ENCODE results near the gene CLRN1.

The CLRN1 gene

DNA sequence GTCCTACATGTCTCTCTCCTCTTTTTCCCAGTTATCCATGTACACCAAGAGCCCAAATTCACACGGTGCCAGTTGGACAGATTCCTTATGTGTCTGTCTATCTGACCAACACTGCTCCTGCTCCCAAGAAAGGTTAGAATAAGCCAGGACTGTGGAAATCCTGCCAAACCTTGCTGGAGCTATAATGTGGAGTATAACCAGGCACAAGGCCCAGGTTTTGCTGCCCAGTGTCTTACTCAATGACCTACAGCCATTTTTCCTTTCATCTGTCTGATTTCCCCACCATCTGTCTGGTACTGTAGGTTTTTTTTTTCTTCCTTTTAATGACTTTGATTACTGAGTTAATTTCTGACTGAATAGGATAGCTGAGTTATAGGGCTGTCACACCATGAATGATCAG is 40.8 kb downstream of the CLRN1 start:
- no peak for ATAC-seq
- no peak for TF ChIP-seq ARNTL (CRISPR knock-in tag; IDR thresholded peaks at IDR 0.05; ENCODE audit: borderline replicate concordance, low read depth)
- TF ChIP-seq GLIS3 (CRISPR knock-in tag; IDR thresholded peaks at IDR 0.05) = no peak

DNA sequence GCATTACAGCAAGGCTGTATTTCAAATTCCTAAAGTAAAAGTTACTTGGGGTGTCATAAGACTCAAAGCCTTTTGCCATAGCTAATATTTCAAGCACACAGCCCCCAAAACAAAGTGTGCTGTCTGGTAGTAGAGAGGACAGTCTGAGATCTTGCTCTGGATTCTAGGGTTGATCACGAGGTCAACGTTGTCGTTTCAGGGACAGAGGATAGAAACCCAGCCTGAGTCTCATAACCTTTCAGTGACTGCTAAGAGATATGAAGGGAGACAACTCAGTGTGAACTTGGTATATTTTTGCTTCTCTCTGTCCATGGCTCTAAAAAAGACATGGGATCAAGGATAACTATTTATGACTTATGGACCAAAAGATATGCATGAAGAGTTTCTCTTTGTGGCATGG is 41.7 kb downstream of the CLRN1 start:
- TF ChIP-seq ISL1 (CRISPR knock-in tag; IDR thresholded peaks at IDR 0.05) = no peak
- TF ChIP-seq SNAI2 (CRISPR knock-in tag; IDR thresholded peaks at IDR 0.05) = no peak
- TF ChIP-seq, protein P1, sequence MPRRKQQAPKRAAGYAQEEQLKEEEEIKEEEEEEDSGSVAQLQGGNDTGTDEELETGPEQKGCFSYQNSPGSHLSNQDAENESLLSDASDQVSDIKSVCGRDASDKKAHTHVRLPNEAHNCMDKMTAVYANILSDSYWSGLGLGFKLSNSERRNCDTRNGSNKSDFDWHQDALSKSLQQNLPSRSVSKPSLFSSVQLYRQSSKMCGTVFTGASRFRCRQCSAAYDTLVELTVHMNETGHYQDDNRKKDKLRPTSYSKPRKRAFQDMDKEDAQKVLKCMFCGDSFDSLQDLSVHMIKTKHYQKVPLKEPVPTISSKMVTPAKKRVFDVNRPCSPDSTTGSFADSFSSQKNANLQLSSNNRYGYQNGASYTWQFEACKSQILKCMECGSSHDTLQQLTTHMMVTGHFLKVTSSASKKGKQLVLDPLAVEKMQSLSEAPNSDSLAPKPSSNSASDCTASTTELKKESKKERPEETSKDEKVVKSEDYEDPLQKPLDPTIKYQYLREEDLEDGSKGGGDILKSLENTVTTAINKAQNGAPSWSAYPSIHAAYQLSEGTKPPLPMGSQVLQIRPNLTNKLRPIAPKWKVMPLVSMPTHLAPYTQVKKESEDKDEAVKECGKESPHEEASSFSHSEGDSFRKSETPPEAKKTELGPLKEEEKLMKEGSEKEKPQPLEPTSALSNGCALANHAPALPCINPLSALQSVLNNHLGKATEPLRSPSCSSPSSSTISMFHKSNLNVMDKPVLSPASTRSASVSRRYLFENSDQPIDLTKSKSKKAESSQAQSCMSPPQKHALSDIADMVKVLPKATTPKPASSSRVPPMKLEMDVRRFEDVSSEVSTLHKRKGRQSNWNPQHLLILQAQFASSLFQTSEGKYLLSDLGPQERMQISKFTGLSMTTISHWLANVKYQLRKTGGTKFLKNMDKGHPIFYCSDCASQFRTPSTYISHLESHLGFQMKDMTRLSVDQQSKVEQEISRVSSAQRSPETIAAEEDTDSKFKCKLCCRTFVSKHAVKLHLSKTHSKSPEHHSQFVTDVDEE (CRISPR knock-in tag; IDR thresholded peaks at IDR 0.05) = no peak
- TF ChIP-seq ZNF8 (CRISPR knock-in tag; IDR thresholded peaks at IDR 0.05) = no peak
- no peak for TF ChIP-seq ZC3H10 (CRISPR knock-in tag; IDR thresholded peaks at IDR 0.05)
- TF ChIP-seq BACH2 (CRISPR knock-in tag; IDR thresholded peaks at IDR 0.05; ENCODE audit: borderline replicate concordance) = no peak
- no peak for TF ChIP-seq RARB (CRISPR knock-in tag; IDR thresholded peaks at IDR 0.05)
- no peak for TF ChIP-seq GLIS3 (CRISPR knock-in tag; IDR thresholded peaks at IDR 0.05)
- TF ChIP-seq ESRRG (CRISPR knock-in tag; IDR thresholded peaks at IDR 0.05) = no peak
- TF ChIP-seq PPARA (CRISPR knock-in tag; IDR thresholded peaks at IDR 0.05; ENCODE audit: borderline replicate concordance) = no peak
- TF ChIP-seq, protein P2, sequence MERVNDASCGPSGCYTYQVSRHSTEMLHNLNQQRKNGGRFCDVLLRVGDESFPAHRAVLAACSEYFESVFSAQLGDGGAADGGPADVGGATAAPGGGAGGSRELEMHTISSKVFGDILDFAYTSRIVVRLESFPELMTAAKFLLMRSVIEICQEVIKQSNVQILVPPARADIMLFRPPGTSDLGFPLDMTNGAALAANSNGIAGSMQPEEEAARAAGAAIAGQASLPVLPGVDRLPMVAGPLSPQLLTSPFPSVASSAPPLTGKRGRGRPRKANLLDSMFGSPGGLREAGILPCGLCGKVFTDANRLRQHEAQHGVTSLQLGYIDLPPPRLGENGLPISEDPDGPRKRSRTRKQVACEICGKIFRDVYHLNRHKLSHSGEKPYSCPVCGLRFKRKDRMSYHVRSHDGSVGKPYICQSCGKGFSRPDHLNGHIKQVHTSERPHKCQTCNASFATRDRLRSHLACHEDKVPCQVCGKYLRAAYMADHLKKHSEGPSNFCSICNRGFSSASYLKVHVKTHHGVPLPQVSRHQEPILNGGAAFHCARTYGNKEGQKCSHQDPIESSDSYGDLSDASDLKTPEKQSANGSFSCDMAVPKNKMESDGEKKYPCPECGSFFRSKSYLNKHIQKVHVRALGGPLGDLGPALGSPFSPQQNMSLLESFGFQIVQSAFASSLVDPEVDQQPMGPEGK (CRISPR knock-in tag; IDR thresholded peaks at IDR 0.05; ENCODE audit: borderline replicate concordance) = no peak
- no peak for ATAC-seq

DNA sequence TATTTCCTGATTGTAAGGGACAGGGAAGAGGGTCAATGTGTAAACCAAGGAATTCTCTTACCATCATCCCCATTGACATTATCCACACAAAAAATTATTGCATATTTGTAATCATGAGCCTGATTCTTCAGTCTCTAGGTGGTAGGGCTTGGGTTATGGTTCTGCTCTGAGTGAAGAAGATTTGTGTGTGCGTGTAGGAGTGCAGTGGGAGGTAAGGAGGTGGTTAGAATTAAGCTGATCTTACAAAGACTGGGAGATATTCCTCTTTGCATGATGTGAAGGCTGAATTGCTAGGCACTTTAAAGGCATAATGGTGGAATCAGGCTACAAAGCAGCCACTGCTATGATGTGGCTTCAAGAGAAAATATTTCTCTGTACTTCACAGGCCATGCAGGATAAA is 44.3 kb downstream of the CLRN1 start:
- ATAC-seq = no peak
- no peak for TF ChIP-seq ISL1 (CRISPR knock-in tag; IDR thresholded peaks at IDR 0.05)
- TF ChIP-seq, protein P2 (CRISPR knock-in tag; IDR thresholded peaks at IDR 0.05; ENCODE audit: borderline replicate concordance) = no peak
- no peak for TF ChIP-seq ARNTL (CRISPR knock-in tag; IDR thresholded peaks at IDR 0.05; ENCODE audit: borderline replicate concordance, low read depth)
- TF ChIP-seq, protein P3, sequence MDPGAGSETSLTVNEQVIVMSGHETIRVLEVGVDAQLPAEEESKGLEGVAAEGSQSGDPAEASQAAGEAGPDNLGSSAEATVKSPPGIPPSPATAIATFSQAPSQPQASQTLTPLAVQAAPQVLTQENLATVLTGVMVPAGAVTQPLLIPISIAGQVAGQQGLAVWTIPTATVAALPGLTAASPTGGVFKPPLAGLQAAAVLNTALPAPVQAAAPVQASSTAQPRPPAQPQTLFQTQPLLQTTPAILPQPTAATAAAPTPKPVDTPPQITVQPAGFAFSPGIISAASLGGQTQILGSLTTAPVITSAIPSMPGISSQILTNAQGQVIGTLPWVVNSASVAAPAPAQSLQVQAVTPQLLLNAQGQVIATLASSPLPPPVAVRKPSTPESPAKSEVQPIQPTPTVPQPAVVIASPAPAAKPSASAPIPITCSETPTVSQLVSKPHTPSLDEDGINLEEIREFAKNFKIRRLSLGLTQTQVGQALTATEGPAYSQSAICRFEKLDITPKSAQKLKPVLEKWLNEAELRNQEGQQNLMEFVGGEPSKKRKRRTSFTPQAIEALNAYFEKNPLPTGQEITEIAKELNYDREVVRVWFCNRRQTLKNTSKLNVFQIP (CRISPR knock-in tag; IDR thresholded peaks at IDR 0.05; ENCODE audit: borderline replicate concordance, low read depth) = no peak
- no peak for TF ChIP-seq PPARA (CRISPR knock-in tag; IDR thresholded peaks at IDR 0.05; ENCODE audit: borderline replicate concordance)
- TF ChIP-seq TCF4 (CRISPR knock-in tag; IDR thresholded peaks at IDR 0.05; ENCODE audit: borderline replicate concordance) = no peak
- no peak for TF ChIP-seq BACH2 (CRISPR knock-in tag; IDR thresholded peaks at IDR 0.05; ENCODE audit: borderline replicate concordance)
- no peak for TF ChIP-seq ZNF70 (CRISPR knock-in tag; IDR thresholded peaks at IDR 0.05)
- TF ChIP-seq CSDC2 (CRISPR knock-in tag; IDR thresholded peaks at IDR 0.05) = no peak

DNA sequence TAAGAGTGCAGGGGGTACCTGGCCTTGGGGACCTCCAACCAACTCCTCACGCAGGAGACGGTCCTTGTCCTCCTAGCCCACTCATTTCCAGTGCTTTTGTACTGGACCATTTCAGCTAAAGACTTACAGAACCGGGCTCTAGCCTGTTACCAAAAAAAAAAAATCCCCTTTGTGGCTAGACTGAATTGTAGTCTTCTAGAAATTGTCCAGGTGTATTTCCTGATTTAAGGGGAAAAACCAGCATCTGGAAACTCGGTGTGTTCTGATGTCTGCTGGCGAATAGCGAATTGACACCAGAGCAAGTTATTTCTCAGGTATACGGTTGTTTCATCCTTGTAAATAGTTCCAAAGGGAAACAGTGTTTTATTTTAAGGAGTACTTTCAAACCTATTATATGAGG is 46.2 kb downstream of the CLRN1 start:
- ATAC-seq = no peak
- TF ChIP-seq OSR1 (CRISPR knock-in tag; IDR thresholded peaks at IDR 0.05) (no peak), ARNTL (CRISPR knock-in tag; IDR thresholded peaks at IDR 0.05; ENCODE audit: borderline replicate concordance, low read depth) (no peak), ZC3H10 (CRISPR knock-in tag; IDR thresholded peaks at IDR 0.05) (no peak), PPARA (CRISPR knock-in tag; IDR thresholded peaks at IDR 0.05; ENCODE audit: borderline replicate concordance) (no peak), TCF4 (CRISPR knock-in tag; IDR thresholded peaks at IDR 0.05; ENCODE audit: borderline replicate concordance) (no peak), ZNF565 (CRISPR knock-in tag; conservative IDR thresholded peaks at IDR 0.05; ENCODE audit: low read depth) (no peak), ZFP3 (CRISPR knock-in tag; IDR thresholded peaks at IDR 0.05) (no peak), SNAI2 (CRISPR knock-in tag; IDR thresholded peaks at IDR 0.05) (no peak)
- TF ChIP-seq, protein P2 (CRISPR knock-in tag; IDR thresholded peaks at IDR 0.05; ENCODE audit: borderline replicate concordance) = no peak
- TF ChIP-seq, protein P3 (CRISPR knock-in tag; IDR thresholded peaks at IDR 0.05; ENCODE audit: borderline replicate concordance, low read depth) = no peak
- TF ChIP-seq, protein P4, sequence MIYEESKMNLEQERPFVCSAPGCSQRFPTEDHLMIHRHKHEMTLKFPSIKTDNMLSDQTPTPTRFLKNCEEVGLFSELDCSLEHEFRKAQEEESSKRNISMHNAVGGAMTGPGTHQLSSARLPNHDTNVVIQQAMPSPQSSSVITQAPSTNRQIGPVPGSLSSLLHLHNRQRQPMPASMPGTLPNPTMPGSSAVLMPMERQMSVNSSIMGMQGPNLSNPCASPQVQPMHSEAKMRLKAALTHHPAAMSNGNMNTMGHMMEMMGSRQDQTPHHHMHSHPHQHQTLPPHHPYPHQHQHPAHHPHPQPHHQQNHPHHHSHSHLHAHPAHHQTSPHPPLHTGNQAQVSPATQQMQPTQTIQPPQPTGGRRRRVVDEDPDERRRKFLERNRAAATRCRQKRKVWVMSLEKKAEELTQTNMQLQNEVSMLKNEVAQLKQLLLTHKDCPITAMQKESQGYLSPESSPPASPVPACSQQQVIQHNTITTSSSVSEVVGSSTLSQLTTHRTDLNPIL (CRISPR knock-in tag; IDR thresholded peaks at IDR 0.05; ENCODE audit: low read depth) = no peak

Data from SK-N-SH treated with all-trans-retinoic acid at 6 μM for 48 hours (cell line).